Measurements from ENCODE around the gene SERTAD2.

The SERTAD2 gene

GRCh38 chr2:64605991-64606478 lies 47.7 kb downstream of the SERTAD2 start:
- no peak for DNase-seq
- no peak for TF ChIP-seq CTCF (IDR thresholded peaks at IDR 0.05; ENCODE audit: low read depth, low read length, missing control alignments)
- no peak overlapping the region for H3K27ac ChIP-seq
- no peaks in the 10 kb centered on the region for H3K36me3 ChIP-seq (replicated peaks)
- H3K27me3 ChIP-seq (replicated peaks), result no peaks in the 10 kb centered on the region
- no peak overlapping the region for H3K4me3 ChIP-seq (ENCODE audit: low read depth, low read length)
- in situ Hi-C loops (cut with HindIII; ENCODE audit: low pct_ligation_motif_present, low sequenced_read_pairs), result no loop called here

- DNase-seq, result no peak
- no peak for TF ChIP-seq CTCF (IDR thresholded peaks at IDR 0.05; ENCODE audit: low read depth, low read length, missing control alignments)
- Histone ChIP-seq H3K27ac (no peak overlapping the region), H3K27me3 (replicated peaks) (no peaks in the 10 kb centered on the region), H3K4me3 (ENCODE audit: low read depth, low read length) (no peak overlapping the region), H3K36me3 (replicated peaks) (no peaks in the 10 kb centered on the region)
- in situ Hi-C loops (cut with HindIII; ENCODE audit: low pct_ligation_motif_present, low sequenced_read_pairs), result no loop called here
These were observed 48.7 kb downstream of the SERTAD2 start for GRCh38 chr2:64605026-64605471.

- DNase-seq, result no peak
- Histone ChIP-seq H3K36me3 (replicated peaks) (no peaks in the 10 kb centered on the region), H3K27me3 (replicated peaks) (peaks cover 4% of the 10 kb centered on the region), H3K27ac (no peak overlapping the region), H3K4me3 (ENCODE audit: low read depth, low read length) (no peak overlapping the region)
- in situ Hi-C loops (cut with HindIII; ENCODE audit: low pct_ligation_motif_present, low sequenced_read_pairs), result no loop called here
- TF ChIP-seq CTCF (IDR thresholded peaks at IDR 0.05; ENCODE audit: low read depth, low read length, missing control alignments), result no peak
These were observed 49.6 kb downstream of the SERTAD2 start for GRCh38 chr2:64604155-64604554.

GRCh38 chr2:64602436-64602835 lies 51.3 kb downstream of the SERTAD2 start:
- in situ Hi-C loops (cut with HindIII; ENCODE audit: low pct_ligation_motif_present, low sequenced_read_pairs), result no loop called here

GRCh38 chr2:64601785-64602391 lies 51.8 kb downstream of the SERTAD2 start:
- no peaks in the 10 kb centered on the region for H3K36me3 ChIP-seq (replicated peaks)
- H3K27ac ChIP-seq, result no peak overlapping the region
- no peak overlapping the region for H3K4me3 ChIP-seq (ENCODE audit: low read depth, low read length)
- in situ Hi-C loops (cut with HindIII; ENCODE audit: low pct_ligation_motif_present, low sequenced_read_pairs), result no loop called here
- DNase-seq, result no peak
- H3K27me3 ChIP-seq (replicated peaks), result peaks cover 12% of the 10 kb centered on the region
- no peak for TF ChIP-seq CTCF (IDR thresholded peaks at IDR 0.05; ENCODE audit: low read depth, low read length, missing control alignments)

More at GRCh38 chr2:64602436-64602835, 51.3 kb downstream of the SERTAD2 start:
- no peak for TF ChIP-seq CTCF (IDR thresholded peaks at IDR 0.05; ENCODE audit: low read depth, low read length, missing control alignments)
- no peaks in the 10 kb centered on the region for H3K36me3 ChIP-seq (replicated peaks)
- H3K27ac ChIP-seq, result no peak overlapping the region
- peaks cover 12% of the 10 kb centered on the region for H3K27me3 ChIP-seq (replicated peaks)
- DNase-seq, result no peak
- H3K4me3 ChIP-seq (ENCODE audit: low read depth, low read length), result no peak overlapping the region

Measured in brain microvascular endothelial cell (primary cell).